NCI-H1092 (cell line): ENCODE results near the gene MRPL1.

ENCODE experiments used
- DNase-seq: peaks from one replicate; lab custom pipeline; 2025; lab: John Stamatoyannopoulos, UW

MRPL1 gene

DNA sequence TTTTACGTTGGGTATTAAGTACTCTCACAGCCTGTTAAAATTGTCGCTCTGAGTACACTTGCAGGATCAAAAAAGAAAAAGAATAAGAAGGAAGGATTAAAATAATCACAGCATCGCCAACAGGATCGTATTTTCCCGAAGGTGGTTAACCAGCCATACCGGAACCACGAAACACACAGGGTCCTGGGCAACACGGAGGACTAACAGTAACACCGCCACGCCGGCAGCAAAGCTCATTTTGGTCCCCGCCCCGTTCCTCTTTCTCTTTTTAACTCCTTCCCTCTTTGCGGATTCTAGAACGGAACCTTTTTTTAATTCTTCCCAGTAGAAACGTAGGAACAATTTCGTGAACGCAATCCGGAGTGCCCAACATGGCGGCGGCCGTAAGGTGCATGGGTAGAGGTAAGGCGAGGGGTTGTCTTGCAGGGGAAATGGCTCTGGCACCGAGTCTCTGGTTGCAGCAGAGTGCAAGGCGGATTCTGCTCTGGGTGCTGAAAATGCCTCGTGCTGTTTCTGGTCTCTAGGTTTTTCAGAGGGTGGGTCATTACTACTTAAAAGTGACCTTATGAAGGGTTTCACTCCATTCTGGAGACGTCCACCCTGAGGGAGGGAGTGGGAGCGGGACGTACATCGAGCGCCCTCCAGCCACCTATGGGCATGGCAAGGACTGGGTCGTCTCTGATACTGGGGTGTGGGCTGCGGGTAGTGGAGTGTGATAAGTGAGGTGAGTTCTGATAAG lies at the start of gene MRPL1:
MRPL1 (plus strand) TSS at position 353 of the 739 bp plus-strand sequence; CDS start at position 372, 19 bp downstream.
- DNase-seq, result peak; percentile 94

DNA sequence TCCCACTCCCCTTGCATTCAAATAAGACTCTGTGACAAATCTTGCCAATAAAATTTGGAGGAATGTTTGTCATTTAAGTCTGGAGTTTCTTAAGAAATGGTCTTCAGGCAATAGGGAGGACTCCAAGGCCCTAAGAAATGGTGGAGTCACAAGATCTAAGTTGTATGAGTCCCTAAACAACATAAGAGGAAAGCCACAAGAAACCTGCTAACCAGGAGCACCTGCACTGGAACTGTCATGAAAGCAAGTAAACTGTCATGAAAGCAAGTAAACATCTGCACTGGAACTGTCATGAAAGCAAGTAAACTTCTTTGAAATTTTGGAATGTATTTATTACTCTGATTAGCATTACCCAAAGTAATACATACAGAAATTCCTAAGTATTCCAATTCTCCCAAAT lies 47.0 kb upstream of the MRPL1 start:
- DNase-seq, result no peak

DNA sequence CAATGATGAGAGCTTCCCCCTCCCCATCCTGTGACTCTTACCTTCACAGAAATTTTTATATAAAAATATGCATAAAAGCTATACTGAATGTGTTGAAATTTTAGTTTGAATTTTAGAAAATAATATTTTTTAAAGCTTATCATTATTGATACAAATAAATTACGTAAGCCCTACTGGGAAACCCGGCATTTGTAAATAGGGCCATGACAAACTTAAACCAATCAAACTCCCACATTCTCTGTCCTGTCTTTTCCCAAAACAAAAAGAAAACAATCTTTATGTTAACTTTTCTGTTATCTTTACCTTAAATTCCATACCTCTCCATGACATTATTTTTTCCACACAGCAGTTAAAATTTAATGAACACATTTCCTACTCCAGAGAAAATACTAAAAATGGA lies 46.1 kb upstream of the MRPL1 start:
- no peak for DNase-seq

DNA sequence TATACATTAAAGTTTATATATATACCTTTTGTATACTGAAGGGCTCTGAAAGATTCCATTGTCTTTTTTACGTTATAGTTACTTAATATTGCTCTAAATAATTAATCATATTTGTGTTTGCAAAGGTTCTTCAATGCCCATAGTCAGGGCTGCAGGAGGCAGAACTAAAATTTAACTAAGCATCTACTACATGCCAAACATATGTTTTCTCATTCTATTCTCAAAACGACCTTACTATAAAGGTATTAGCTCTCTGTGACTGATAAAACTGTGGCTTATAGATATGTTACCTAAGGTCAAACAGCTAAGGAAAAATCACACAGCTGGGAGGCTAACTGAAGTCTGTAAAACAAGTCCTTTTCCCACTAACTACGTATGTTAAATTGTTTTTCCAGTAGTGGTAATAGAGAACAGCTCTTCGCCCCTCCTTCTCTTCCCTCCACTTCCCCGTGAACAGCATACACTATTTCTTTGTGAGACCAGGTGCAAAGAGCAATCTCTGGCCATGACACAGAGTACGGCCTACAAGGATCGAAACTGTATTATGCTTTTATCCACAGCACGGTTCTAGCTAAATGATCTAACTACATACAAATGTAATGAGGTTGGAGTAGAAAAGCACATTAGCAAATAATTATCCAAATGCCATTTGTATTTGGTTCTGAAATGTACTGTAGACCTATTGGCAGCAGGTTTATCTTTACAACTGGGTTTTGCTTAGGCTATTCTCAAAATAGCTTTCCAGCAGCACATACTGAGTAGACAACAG lies 45.1 kb upstream of the MRPL1 start:
- no peak for DNase-seq

DNA sequence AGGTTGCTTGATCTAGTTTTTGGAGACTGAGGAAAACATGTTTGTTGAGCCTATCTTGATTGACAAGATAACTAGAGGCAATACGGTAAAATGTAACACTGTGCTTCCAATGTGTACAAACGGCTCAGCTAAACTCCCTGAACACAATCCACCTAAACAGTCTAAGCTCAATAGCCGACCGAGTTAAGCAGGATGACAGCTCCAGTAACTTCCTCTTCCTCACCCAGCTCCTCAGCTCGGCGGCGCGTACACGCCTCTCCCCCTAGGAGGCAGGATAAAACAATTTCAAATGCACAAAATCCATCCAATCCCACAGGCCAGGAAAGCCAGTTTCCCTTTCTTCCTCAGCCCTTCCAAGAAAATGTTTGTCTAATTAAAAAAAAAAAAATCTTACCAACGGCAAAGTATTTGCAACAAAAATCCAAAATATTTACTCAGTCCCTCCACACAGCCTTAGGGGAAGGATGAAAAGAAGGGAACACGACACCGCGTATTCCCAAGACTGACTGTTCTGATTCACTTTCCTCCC lies 44.5 kb upstream of the MRPL1 start:
- DNase-seq, result peak; percentile 61

DNA sequence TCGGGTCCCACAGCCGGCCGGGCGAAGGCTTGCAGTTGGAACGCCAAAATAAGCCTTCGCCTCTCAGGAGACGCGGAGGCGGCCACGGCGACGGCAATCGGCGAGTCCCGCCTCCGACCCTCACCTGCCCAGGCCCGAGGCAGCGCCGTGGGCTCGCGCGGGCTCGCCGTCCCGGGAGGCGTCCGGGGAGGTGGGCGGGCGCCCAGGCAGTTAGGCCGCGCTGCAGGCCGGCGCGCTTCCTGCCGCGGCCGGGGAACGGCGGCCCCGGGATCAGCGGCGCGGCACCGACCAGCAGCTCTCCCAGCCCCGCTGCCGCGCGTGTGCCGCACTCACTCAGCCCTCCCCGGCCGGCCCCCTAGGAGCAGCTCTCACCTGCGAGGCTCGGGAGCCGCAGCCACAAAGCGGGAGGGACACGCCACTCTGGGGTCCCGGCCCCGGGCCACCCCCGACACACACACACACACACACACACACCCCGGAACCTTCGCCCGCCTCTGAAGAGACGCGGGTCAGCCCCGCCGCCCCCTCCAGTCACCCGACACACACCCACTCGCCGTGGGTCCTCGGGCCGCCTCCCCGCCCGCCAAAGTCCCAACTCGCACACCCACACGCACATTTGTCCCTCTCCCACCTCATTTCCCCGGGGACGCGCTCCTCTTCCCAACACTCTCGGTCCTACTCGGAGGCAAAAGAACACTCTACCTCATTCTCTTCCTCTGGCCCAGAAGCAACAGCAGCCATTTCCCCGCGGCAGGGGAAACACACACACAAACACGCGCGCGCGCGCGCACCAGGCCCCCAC lies 43.8 kb upstream of the MRPL1 start, which contains the start of gene CNOT6L:
CNOT6L (minus strand) TSS at position 767 of the 802 bp plus-strand sequence; CDS start at position 707, 60 bp downstream.
- peak; percentile 46 for DNase-seq

DNA sequence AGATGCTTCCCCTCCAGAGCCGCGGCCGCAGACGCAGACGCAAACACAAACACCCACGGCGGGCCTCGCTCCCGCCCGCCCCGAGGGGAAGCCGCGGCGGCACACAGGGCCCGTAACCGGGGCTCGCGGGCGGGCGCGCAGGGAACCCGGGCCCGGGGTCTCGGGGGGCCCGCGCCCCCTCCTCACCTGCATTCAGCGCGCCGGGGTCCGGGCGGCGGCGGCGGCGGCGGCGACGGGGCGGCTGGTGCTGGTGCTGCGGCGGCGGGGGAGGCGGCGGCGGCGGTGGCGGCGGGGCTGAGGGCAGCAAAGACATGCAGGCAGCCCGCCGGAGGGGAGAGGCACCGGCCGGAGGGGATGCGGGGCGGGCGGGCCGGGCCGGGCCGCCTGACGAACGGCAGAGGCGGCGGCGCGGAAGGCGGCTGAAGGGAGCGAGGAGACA lies 43.2 kb upstream of the MRPL1 start:
- DNase-seq, result no peak

DNA sequence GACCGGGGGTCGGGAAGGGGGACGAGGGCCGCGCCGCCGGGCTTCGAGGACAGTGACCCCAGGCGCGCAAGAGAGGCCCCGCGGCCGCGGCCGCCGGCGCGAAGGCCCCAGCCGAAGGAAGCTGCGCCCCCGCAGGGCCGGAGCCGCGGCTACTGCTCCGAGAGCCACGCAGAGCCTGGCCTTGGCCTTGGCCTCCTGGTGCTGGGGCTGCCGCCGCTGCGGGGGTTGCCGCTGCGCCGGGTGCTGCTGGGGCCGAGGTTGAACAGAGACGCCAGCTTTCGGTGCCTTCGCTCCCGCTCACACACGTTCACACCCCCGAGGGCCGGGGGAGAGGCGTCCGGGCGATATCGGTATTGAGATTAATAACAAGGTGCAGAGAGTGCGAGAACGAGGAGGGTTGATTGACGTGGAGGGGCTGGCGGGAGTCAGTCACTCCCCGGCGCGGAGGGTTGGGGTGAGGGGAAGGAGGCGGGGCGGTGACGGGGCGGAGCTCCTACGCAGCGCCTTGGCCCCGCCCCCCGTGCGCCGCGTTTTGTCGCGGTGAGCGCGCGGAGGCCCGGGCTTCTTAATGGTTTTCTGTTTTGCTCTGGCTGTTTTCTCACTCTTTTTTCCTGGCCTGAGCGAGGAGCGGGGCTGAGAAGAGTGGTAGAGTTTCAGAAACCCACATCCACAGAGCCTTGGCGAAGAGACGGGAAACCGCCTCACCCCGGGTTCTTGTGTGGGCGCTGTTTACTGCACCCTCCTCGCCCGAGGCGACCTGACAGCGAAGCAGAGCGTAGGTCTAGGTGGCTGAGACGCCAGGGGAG lies 42.6 kb upstream of the MRPL1 start:
- DNase-seq, result peak; percentile 86

DNA sequence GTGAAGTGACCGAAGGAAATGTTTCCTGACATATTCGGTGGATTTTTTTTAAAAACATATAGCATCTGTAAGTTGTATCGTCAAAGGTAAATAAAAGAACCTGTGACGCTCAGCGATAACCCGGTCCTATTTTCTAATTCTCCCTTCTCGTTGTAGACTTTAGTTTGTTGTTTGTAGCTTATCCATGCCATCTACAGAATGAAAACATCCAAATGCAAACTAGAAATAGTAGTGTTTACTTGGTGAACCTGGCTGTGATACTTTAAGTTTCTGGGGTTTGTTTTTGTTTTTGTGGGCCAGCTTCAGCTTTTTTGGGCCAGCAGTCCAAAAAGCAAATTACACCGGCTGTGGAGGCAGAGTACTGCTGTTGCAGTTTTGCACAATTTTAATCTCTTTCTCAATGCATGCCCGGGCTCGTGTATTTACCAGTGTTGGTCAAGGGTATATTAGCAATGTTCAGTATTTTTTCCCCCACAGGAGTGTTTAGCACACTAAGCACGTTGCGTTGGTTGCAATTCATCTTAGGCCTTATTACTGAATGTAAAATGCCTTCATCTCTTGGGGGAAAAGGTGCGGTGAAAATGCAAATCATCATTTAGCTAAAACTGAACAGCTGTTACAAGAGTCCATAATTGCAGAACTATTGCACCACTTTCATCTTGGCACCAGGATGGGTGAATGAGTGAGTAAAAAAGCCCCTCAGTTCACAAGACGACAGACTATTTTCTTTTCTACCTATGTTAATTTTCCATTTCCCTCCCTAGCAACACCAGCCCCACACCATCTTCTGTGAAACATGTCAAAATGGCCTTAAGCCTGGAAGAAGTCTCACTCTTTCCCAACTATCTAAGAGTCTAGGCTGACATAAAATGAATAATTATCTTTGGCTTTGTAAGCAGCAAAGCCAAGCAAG lies 41.7 kb upstream of the MRPL1 start:
- DNase-seq, result no peak

DNA sequence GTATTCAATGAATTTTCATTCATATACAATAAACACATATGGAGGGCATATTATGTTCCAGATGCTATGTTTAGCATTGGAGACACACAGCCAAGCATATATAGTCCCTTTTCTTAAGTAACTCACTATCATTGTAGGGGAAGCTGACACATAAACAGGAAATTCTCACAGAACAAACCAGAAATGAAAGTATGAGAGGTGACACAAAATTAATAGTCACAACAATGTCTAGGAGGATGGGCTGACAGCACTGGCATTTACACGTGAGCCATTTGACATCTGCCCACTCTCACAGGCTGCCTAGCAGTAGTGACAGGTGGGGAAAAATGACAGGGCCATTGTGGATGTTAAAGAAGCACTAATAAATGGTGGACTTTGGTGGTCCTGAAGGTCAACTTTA lies 40.9 kb upstream of the MRPL1 start:
- no peak for DNase-seq

DNA sequence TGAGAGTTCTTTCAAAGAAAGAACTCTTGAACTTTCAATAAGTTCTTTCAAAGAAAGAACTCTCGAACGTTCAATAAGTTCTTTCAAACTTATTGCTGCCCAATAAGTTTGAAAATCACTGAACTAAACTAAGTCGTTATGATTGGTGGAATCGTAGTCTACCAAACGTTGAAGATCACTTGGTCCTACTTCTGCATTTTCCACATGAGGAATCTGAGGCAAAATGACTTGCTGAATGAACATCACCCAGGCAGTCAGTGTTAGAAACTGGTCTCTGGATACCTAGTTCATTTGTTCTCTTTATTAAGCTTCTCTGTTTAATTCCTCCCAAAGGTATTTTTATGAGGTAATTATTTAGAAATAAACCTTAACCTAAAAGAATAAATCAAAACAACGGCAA lies 36.4 kb upstream of the MRPL1 start:
- no peak for DNase-seq

DNA sequence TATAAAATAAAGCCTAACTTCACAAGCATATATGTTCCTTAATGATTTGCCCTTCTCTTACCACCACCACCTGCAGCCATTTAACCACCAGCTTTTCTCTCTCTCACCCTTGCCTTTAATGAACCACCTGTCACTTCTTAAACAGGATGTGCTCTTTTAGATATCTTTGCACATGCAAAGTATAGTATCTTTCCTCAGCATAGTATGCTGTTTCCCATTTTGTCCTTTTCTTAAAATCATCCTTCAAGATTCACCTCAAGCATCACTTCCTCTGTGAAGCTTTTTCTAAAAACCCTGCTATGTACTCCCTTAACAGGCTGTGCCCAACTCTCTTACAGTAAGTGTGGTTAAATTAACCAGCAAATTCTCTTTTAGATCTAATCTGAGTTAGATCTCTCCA lies 35.3 kb upstream of the MRPL1 start:
- DNase-seq, result no peak

DNA sequence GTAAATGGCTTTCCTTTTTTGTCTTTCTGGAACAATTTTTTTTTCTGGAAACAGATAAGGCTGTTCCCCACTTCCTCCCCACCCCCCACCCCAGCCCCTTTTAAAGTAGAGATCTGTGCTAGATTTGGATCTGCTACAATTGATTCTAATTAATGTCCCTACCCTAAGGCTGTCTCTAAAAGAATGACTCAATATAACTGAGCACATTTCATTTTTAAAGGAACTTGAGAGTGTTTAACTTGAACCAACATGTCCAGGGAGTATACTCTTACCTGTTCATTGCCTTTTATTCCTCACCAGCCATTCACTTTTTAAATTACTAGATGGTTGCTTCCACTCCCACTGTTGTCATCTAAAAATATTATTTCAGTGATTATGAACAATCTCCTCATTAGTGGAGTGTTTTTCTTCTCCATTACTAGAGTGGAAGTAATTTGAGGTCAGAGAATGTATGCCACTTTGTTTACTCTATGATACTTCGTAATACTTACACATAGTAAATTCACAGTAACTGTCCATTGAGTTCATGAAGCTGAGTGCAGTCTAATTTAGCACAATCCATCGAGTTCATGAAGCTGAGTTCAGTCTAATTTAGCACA lies 29.4 kb upstream of the MRPL1 start:
- no peak for DNase-seq

DNA sequence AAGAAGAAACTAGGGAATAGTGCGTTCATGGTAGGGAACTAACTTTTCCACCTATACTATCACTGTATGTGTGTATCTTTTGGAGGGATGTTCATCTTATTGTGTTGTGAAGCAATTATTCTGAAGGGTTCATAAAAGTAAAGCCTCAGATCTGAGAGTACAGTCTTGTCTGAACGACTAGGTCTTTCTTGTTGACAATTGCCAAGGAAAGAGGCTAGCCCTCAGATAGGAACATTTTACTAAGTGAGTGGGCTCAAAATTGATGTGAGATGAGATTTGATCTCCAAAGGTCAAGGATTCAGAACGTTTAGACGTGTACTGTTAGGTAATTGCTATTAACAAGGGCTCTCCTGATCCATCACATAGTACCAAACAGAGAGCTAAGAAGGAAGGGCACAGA lies 28.2 kb upstream of the MRPL1 start:
- no peak for DNase-seq

DNA sequence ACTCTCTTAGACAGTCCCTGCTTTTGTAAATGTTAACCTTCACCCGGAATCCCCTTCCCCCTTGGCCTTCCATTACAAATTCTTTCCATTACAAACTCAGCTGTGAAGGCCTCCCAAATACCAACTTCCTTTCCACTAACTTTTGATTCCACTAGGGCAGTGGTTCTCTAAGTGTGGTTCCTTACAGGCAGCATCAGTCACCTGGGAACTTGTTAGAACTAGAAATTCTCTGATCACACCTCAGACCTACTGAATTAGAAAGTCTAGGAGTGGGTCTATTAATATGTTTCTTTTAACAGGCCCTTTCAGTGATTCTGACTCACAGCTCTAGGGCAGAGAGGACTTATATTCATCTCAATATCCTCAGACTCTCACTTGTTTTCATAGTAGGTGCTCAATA lies 19.0 kb upstream of the MRPL1 start:
- no peak for DNase-seq

DNA sequence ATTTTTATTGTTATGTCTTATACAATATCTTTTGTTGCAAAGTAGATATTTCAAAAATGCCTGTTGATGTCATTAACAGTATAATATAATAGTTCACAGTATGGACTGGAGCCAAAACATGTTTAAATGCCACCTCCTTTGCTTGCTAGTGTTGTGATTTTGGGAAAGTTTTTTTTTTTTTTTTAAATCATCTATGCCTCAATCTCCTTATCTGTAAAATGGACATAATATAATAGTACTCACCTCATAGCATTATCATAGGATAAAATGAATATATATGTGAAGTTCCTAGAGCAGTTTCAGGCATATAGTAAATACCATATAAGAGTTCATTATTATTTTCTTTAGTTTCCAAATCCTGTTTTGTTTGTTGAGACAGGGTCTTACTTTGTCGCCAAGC lies 18.3 kb upstream of the MRPL1 start:
- no peak for DNase-seq

DNA sequence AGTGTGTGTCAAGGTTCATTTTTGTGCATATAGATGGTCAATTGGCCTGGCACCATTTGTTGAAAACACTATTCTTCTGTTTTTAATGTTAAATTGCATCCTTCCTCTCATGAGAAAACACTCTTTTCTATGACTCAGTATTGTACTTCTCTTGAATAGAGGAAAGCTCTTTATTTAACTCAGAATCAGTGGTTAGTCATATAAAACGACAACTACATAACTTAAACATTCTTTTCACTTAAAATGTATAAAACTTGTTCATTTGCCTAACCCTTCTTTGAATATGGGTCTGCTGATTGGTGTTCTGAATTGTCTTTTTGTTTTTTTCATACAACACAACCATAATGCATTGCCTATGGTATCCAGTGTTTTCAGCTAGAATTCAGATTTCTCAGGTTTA lies 17.2 kb upstream of the MRPL1 start:
- DNase-seq, result no peak

DNA sequence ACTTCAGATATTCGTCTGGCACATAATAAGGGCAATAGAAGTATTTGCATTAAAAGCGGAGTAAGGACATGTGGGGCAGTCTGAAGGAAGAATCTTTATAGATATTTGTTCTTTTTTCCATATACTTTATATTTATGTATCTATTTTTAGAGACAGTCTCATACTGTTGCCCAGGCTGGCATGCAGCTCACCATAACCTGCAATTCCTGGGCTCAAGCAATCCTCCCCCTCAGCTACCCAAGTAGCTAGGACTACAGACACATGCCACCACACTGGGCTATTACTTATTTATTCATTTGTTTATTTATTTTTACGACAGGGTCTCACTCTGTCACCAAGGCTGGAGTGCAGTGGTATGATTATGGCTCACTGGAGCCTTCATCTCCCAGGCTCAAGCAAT lies 16.7 kb upstream of the MRPL1 start:
- no peak for DNase-seq

DNA sequence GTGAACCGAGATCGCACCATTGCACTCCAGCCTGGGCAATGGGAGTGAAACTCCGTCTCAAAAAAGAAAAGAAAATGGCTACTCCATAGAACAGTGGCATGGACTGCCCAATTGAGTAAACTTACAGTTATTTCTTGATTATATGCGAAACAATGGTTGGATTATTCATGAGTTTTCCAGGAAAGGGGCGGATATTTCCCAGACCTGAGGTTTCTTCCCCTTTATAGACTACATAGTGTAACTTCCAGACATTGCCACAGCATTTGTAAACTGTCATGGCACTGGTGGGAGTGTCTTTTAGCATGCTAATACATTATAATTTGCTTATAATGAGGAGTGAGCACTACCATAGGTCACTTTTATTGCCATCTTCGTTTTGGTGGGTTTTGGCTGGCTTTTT lies 14.1 kb upstream of the MRPL1 start:
- no peak for DNase-seq
